NK-92 (cell line): ENCODE data around the gene TRIO.
"Not testable (repeated sequence)": the region's sequence is repeated elsewhere in the genome, so short reads cannot be mapped to it uniquely, and the experiment has no call there.

Experiments
- DNase-seq: peaks from one replicate; lab custom pipeline; 2025; ENCODE audit not compliant: unreplicated experiment; lab: John Stamatoyannopoulos, UW

TRIO gene

DNA sequence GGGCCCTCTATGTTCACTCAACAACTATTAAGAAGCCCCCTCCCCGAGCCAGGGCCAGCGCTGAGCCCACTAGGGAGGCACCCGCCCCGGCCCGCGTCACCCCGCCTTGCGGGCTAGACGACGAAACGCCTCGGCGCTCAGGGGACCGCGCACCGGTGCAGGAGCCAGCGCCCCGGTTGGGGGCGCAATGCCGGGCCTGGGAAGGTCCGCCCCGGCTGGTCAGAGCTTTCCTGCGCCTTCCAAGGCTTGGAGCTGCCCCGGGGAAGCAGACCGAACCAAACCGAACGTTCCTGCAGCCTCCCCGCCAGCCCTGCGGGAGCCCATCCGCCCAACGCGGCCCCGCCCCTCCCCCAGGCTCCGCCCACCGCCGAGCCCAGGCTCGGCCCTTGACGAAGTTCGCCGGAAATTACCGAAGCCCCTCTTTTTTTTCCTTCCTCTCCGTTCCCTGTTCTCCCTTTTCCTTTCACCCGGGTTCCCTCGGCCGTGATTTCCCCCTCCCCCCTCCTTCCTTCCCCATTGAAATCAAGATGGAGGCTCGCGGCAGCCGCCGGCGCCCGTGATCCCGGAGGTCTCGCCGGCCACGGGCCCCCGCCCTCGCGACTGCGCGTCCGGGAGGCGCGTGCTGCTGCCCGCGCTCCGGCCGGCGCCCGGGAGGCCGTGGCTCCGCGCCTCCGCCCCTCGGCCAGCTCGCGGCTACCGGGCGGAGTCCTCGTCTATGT, at the start of gene TRIO:
TSS of gene TRIO (plus strand) at position 516 of the 719 bp plus-strand sequence. CDS start 384 bp downstream, outside the sequence.
- no peak for DNase-seq

DNA sequence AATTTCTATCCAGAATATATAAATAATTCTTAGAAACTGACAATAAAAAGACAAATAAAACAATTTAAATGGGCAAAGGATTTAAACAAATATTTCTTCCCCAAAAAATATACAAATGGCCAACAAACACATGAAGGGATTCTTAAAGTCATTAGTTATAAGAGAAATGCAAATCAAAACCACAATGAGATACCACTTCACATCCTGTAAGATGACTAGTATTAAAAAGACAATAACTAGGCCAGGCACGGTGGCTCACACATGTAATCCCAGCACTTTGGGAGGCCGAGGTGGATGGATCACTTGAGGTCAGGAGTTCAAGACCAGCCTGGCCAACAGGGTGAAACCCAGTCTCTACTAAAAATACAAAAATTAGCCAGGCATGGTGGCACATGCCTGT, 45.8 kb upstream of the TRIO start:
- not testable (repeated sequence) for DNase-seq

DNA sequence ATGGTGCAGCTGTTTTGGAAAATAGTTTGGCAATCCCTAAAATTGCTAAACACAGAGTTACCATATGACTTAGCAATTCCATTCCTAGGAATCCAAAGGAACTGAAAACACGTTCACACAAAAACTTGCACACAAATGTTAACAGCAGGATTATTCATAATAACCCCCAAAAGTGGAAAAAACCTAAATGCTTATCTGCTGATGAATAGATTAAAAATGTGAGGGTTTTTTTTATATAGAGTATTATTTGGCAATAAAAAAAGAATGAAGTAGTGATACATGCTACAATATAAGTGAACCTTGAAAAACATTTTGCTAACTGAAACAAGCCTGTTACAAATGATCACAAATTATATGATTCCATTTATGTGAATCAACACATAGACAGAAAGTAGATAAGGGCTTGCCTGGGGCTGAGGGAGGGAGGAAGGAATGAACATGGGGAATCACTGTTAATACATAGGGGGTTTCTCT, 45.1 kb upstream of the TRIO start:
- DNase-seq: no peak

DNA sequence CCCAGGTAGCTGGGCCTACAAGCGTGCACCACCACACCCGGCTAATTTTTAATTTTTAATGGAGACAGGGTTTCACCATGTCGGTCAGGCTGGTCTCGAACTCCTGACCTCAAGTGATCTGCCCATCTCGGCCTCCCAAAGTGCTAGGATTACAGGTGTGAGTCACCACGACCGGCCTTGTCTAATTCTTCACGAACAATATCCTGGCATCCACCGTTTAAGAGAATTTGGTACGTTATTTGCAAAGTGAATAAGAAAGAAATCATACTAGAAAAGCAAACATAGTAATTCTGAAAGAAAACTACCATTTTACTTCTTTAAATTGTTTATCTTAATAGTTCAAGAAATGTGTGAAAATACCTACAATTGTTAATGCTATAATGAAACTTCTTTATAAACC, 42.9 kb upstream of the TRIO start:
- DNase-seq: no peak

DNA sequence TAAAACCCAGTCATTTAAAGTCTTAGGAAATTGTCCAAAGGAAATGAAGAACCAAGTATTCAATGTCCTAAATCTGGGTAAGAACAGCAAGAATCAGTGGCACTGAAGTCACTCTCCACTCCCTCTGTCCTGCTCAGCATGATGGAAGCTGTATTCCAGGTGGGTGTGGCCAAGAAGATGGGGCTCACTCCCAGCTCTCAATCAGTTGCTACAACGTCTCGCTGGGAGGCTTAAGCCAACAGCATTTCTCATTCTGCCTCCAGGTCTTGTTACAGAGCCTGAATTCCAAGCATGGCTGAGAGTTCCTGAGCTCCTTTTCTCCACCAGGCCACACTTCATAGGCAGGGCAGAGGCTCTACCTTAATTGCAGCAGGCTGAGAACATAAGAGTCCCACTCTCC, 41.2 kb upstream of the TRIO start:
- no peak for DNase-seq

DNA sequence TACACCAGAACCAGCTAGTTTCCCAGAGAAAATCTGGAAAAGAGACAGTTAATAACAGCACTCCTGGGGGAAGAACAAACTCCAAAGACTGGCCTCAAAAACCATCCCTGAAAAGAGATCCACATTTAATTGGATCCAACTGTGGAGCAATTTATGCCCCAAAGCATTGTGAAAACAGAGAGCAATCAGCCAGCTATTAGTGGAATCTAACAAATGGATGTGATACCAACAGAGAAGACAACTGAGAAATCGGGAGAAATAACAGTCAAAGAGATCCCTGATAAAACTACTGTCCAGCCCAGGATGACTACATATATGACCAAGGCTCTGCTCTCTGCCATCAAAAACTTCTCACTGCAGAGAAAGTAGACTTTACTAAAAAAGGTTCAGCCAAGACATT, 40.5 kb upstream of the TRIO start:
- DNase-seq: no peak

DNA sequence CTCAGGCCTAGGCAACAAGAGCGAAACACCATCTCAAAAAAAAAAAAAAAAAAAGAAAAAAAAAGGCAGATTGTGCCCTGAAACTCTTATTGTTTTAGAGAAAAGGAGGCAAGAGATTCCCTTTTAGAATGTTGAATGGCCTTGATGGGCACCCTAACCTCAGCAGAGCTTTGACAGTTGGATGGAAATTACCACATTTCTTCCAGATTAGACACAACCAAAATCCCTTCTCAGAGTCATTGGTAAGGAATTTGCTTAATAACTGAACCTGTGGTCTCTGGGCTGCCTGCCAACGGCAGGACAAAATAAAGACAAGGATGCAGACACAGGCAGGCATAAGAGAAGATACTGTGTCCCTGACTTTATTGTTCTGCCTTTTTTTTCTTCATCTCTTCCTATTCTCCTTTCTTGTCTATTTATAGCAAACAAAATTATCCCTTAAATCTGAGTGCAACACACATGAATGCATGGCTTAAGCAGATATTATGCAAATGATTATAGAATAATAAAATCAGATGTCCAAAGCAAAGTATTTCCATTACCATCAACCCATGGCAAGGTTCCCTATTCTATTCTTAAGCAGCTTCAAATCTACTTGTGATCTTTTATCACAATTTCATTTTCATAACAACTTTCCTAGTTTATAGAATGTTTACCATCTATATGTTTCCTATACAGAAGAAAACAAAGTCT, 37.3 kb upstream of the TRIO start:
- no peak for DNase-seq

DNA sequence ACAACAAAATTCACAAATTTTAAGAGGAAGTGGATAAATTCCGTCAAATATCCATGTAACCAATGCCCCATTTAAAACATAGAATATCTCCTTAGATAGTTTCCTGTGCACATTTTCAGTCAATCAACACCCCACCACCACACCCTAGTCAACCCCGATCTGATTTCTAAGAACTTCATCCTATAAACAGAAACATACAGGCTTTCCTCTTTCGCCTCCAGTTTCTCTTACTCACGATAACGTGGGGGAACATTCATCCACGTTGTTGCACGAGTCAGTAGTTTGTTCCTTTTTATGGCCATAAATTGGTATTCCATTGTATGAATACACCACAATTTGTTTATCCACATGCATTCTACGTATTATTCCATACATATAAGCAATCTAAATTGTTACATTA, 35.6 kb upstream of the TRIO start:
- DNase-seq: no peak

DNA sequence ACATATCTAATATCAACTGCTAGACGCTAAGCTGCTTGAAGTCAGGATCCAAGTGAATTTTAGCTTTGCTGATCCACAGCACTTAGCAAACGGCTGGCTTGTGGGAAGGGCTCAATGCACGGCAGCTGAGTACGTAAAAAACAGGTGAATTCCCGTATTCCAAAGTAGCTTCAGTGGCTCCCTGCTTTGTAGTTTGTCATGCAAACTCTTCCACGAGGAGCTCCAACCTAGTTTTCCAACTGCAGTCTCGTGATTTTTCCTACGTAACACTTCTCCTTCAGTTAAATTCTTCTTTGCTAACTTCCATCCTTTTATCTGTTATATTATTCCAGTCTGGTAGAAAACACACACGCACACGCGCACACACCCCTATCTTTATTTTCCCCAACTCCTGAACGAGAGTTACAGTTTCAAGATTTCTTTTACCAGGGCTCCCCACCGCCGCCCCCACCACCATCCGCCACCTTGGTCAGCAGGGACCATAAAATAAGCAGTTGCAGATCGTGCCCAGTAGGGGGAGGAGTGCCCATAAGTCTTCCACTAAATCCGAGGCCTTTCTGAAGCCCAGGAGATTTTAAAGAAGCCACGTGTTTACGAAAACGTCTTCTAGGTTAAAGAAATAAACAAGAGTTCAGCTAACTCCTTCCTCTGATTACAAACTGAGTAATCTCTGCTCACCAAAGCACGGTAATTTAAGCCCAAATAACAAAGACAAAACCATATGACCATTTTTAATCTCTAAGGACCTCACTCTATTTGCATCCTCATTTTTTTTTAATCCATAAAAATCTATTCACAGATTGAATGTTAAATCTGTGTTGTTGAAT, 34.8 kb upstream of the TRIO start:
- no peak for DNase-seq

DNA sequence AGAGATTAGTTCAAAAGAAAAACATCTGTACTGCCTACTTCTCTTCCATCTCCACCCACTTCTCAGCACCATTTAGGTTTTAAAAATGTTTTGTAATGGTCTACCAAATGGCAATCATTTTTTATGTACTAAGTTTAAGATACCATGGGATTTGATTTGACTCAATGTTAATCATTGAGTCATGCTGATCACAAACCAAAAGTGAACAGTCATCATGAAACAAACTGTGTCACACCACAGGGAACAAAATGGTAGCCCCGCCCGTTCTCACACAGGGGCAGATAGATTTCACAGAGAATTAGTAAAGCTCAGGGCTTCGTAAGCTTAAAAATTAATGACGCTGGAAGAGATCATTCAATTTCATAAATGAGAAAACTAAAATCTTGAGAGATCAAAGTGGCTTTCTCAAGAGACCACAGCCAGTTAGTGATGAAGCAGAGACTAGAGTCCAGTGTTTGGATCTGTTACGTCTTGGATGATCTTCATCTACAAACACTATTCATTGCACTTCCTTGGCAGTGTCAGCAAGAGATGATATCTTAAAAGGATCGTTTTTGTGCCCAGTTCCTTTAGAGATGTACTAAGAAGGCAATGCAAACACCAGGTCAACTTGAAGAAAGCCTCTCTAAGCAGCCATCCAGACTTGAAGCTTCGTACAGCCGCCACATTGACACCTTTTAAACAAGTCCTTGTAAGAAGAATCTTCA, 33.9 kb upstream of the TRIO start:
- no peak for DNase-seq

DNA sequence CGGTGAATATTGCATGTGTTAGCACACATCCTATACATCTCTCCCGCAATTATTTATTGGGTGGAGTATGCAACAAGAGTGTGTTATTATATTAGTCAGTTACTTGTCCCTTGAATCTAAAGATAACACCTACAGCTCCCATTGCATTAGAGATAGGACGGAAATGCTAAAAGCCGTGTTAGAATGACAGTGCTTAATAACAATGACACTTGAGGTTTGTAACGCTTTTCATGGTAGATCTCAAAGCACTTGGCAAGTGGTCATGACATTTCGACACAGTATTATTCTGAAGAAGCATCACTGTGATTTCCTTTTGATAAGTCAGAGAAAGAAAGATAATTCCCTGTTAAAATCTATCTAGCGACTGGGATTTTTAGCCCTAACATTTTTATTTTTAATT, 33.4 kb upstream of the TRIO start:
- DNase-seq: no peak

DNA sequence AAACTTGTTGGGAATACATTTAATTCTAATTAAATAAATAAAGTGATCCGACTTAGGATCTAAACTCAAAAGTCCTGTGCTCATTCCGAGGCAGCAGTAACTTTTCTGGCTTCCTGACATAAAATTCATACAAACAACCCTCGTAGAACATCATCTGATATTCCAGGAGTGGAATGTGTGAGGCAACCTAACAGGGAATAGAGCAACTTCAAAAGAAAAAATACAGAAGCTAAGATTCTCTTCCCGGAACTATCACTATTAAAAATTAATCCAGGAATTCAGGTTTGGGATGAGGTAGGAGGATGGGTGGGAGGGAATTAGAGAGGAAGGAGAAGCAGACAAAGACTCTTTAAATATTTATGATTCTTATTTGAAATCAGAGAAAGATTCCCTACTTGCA, 32.9 kb upstream of the TRIO start:
- no peak for DNase-seq

DNA sequence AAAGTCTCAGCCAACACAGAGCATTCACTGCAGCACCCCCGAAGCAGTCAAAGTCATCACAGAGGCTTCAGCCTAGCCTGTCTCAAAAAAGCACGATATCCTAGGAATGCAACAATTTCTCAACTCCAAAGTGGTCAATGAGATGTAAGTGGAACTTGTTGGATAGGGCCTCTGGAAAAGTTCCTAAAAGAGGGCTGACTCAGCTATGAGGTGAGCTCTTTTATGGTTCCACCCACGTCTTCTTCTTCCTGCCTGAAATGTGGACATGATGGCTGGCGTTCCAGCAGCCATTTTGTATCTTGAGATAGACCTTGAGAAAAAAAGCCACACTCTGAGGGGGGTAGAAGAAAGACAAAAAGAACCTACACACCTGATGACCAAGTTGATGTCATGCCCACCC, 32.5 kb upstream of the TRIO start:
- DNase-seq: no peak

DNA sequence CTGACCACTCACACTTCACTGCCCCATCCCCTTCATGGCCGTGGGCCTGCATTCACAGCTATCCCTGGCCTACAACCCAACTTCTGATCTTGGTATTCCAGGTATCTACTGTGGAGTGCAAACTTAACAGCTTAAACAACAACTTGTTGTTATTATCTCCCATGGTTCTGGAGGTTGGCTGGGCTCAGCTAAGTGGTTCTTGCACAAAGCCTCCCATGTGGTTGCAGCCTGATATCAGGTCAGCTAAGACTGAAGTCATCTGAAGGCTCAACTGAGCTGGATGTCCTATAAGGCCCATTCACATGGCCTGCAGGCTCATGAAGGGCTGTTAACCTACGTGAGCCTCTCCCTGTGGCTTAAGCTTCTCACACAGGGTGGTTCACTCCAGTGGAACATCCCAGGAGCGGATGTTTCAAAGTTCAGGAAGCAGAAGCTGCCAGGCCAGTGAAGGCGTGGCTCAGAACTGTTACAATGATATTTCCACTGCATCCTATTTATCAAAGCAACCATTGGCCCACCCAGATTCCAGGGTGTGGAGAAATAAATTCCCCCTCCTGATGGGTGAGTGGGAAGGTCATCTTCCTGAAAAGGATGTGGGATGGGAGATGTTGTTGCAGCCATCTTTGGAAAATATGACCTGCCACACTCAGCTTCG, 30.0 kb upstream of the TRIO start:
- no peak for DNase-seq

DNA sequence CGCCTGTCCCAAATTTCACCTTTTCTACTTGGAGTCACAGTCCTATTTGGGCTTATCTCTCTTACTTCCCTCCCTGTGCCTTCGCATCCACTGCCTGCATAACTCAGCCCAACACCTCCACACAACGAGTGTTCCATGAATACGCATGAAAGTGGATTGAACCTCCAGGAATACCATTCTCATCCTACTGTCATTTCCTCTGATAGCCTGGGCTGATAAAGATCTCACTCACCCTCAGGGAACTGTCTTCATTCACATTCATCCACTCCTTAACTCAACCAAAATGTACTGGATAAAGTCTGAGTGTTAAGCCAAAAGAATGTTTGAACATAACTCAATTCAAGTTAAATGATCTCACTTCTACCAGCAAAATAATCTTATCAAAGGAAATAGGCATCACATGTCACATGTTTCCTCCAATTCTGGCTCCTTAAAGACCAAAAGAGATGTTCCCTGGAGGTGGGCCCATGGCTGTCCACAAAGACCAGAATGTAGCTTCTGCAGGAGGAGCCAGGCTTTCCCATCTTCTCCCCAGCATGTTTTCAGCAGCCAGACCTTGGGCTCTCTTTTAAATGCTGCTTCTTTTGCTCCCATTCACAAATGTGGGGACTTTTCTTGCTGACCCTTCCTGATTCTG, 28.4 kb upstream of the TRIO start:
- DNase-seq: no peak

DNA sequence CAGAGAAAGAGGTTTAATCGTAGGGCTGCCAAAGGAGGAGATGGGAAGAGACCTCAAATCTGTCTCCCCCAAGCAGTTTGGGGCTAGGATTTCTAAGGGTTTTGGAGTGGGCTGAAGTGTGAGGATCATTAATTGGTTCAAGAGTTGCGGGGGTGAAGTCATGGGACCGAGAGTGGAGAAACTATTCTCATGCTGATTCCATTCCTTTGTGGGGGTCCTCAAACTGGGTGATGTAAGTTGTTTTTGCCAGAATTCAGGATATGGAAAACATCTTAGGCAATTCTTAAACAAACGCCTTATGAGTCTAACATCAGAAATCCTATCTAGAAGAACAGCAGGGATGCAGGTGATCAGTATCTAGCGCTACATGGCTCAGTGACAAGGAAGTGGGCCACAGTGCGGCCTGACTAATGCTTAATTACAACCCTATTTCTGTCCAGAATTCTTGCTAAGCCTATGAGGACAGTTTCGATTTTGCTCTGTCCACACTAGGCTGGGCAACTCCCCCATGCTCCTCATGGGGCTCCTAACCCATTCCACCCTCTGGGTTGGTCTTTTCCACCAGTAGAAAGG, 27.7 kb upstream of the TRIO start:
- DNase-seq: no peak

DNA sequence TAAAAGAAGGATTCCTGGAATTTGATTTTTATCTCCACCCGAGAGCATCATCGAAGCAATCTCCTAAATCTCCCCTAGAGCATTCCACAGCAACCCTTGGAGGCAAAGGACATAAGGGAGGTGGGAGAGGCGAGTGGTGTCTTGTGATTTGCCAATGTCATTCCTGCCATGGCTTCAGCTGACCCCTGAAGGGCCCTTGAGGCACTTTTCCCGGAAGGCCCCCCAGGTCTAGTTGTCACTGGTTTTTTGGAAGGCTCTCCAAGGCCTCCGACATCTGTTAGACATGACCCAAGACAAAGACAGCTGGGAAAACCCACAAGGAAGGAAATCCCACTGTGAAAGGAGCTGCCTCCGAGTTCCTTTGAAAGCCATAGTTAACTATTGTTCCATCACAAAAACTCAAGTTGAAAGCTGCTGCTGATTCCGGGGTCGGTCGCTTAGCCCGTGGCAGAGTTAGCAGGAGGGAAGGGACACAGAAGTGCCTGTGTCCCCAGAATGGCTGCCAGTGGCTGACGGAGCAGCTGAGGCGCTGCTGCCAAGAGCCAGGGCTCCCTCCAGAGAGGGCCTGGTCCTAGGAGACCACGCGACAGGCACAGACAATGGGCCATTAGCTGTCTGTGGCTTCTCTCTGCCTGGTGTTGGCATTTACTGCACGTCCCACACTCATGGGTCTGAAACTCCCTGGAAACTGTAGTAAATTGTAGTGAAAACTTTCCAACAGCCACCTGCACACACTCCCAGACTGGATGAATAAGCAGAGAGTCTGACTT, 24.4 kb upstream of the TRIO start:
- no peak for DNase-seq

DNA sequence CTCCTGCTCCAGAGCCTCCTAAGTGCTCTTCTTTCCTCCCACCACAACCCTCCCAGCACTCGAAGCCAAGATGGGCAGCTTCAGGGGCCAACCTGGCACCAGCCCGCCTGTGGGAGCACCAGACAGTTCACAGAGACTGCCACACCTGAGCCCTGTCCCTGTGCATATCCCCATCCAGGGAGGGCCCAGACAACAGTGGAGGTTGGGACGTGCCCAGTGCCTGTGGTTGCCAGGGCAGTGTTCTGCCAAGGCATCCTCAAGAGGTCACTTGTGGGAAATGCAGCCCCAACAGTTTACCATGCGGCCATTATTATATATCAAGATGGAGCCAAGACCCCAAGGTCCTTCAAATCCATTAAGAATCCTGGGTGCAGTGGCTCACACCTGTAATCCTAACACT, 23.0 kb upstream of the TRIO start:
- no peak for DNase-seq

DNA sequence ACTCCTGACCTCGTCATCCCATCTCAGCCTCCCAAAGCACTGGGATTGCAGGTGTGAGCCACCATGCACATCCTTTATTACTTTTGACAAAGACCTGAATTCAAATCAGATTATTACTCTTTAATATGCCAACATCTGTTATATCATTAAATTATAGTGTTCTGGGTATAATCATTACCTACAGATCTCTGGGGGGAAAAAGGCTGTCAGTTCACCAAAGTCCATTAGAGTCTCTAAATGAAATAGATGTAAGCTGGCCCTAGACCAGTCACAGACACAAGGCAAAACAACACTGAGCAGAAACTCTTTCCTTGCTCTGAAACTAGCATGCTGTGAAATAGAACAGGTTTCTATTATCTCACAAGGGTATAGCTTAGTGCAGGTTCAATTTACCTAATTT, 21.6 kb upstream of the TRIO start:
- DNase-seq: no peak
